GM21619 (cell line): ENCODE measurements around the gene TGFB1.
"Not testable (repeated sequence)": the region's sequence is repeated elsewhere in the genome, so short reads cannot be mapped to it uniquely, and the experiment has no call there.

ENCODE experiments used
- ATAC-seq: cut with Tn5 transposase; IDR thresholded peaks from one replicate; pipeline ENCODE4 v1.9.1; 2021; ENCODE audit not compliant: unreplicated experiment

Gene TGFB1

DNA sequence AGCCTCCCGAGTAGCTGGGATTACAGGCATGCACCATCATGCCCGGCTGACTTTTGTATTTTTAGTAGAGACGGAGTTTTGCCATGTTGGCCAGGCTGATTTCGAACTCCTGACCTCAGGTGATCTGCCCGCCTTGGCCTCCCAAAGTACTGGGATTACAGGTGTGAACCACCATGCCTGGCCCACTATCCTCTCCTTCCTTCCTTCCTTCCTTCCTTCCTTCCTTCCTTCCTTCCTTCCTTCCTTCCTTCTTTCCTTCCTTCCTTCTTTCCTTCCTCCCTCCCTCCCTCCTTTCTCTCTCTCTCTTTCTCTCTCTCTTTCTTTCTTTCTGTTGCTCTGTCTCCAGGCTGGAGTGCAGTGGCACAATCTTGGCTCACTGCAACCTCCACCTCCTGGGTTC, 17.4 kb upstream of the TGFB1 start:
- not testable (repeated sequence) for ATAC-seq

DNA sequence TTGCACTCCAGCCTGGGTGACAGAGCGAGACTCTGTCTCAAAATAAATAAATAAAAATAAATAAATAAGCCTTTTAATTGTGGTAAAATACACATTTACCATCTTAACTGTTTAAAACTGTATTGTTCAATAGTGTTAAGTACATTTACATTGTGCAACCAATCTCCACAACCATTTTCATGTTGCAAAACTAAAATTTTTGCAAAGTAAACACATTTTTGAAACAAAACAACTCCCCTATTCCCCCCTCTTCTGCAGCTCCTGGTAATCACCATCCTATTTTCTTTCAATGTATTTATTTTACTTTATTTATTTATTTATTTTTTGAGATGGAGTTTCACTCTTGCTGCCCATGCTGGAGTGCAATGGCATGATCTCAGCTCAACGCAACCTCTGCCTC, 16.0 kb upstream of the TGFB1 start:
- ATAC-seq, result no peak

DNA sequence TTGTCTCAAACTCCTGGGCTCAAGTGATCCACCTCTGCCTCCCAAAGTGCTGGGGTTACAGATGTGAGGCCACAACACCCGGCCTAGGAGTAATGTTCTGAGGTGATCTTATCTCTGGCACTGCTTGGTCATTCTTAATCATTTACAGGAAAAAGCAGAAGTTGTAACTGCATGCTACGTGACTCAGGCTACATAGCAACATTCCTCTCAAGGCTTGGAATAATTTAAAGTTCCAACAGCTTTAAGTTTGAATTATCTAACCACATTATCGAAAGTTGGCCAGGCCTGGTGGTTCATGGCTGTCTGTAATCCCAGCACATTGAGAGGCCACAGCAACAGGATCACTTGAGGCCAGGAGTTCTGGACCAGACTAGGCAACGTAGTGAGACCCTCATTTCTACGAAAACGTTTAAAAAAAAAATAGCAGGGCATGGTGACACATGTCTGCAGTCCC, 14.2 kb upstream of the TGFB1 start:
- no peak for ATAC-seq

DNA sequence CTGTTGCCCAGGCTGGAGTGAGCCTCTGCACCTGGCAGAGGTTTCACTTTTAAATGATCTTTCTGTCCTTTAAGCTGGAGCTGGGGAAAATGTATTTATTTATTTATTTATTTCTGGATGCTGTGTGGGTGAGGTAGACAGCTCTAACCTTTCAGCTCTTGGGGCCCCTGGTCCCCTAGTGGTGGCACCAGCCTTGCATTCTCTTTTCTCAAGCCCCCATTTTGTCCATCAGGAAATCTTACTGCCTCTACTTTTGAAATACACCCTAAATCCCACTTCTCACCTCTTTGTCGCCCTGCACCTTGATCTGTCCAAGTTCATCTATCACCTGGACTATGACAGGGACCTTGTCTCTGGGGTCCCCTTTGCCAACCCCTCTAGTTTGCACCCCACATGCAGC, 12.4 kb upstream of the TGFB1 start:
- no peak for ATAC-seq

DNA sequence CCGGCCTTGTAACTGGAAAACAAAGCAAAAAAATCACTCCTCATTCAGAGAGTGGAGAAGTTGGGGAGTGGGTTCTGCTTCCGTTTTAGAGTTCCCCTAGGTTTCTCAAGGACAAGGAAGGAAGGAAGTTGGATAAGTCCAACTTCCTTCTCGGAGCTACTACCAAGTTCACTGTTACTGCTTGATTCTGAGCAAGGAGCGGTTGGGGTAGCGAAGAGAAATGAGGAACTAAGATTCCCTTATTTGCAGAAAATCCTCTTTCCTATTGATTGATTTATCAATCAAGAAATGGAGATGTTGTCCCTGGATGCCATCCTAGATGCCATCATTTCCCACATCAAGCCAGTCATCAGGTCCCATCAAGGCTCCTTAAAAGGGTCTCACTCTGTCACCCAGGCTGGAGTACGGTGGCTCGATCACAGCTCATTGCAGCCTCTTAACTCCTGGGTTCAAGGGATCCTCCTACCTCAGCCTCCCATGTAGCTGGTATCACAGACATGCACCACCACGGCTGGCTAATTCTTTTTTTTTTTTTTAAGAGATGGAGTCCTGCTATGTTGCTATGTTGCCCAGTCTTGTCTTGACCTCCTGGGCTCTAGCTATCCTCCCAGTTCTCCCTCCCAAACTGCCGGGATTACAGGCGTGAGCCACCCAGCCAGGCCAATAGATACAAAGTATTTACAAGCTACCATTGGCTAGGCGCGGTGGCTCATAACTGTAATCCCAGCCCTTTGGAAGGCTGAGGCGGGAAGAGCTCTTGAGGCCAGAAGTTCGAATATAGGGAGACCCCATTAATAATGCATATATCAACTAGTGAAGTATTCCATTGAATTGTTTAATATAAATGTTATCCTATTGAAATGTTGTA, 11.0 kb upstream of the TGFB1 start:
- no peak for ATAC-seq

DNA sequence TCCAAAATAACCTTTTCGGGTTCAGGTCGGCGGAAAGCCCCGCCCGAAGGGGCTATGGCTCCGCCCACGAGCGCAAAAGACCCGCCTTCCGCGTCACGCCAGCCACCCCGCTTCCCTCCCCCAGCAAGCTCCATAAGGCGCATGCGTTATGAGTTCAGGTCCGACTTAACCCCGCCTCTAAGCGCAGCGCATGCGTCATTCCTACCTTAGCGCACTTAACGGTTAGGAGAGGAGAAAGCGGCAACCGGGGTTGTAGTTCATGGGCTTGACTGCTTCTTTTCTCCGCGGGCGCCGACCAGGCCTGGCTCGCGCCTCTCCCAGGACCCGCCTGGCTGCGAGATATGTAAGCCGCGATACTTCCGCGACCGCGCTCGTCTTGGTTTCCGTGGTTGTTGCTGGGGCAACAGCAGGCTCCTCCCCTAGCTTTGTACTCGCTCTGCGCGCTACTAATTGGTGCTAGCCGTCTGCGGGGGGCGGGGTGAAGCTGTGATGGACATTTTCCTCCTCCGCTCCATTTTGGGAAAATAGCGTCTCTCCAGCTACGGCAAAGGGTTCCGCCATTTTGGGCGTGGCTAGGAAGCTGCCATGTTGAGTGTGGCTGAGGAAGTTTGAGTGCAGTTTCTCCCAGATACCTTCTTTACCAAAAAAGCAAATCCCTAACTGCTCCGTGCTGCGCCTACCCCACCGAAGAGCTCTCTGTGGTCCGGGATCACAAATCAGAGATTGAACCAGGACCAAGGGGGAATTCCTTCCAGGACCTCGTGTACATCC, 10.2 kb upstream of the TGFB1 start, which contains the start of gene B9D2:
Gene B9D2, minus strand, starts transcription at position 397 of the 771 bp plus-strand sequence. CDS start 630 bp downstream, outside the sequence.
- peak; percentile 77 for ATAC-seq

DNA sequence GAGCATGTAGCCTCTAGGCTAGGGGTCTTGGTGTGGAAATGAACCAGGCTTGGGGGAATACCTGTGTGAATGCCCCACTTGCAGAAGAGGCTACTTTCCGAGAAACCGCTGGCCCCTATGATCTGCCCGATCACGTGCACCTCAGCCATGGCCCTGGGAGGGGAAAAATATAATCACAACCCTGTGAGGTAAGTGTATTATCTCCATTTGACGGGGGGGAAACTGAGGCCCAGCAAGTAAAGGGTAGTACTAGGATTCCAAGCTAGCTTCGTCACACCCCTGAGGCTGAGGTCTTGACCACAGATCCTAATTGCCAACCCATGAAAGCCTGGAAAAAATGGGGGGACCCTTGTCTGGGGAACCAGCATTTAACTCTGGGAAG, 9.6 kb upstream of the TGFB1 start:
- ATAC-seq, result no peak

DNA sequence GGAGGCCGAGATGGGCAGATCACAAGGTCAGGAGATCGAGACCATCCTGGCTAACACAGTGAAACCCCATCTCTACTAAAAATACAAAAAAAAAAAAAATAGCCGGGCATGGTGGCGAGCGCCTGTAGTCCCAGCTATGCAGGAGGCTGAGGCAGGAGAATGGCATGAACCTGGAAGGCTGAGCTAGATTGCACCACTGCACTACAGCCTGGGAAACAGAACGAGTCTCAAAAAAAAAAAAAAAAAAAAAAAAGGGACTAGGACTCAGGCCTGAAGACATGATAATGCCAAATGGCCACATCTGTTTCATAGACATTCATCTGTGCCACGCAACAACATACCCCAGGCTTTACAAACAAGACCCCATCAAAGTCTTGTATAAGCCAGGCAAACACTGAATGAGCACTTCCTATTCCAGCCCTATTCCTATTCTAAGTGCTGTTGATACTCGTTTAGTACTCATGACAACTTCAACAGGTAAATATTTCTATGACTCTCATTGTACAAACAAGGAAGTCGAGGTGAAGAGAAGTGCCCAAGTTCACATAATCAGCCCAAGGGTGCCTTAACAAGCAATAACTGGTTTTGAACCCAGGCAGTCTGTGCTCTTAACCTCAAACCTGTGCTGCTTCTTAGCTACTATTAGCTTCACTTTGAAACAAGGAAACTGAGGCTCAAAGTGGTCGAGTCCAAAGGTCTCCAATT, 8.6 kb upstream of the TGFB1 start:
- ATAC-seq, result no peak

DNA sequence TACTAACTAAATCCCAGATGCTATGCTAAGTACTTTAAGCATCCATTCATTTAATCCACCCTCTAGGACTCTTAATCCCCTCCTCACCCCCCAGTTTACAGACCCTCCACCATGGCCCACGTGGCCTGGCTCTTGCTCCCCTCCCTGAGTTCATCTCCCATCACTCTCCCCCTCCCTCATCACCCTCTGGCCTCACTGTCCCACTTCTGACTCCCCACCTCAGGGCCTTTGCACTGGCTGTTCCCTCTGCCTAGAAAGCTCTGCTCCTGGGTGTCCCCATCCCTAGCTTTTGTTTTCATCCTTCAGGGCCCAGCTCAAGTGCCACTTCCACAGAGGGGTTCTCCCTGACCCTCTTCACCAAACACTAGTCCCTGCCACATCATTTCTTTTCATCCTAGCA, 6.0 kb upstream of the TGFB1 start:
- ATAC-seq, result no peak

DNA sequence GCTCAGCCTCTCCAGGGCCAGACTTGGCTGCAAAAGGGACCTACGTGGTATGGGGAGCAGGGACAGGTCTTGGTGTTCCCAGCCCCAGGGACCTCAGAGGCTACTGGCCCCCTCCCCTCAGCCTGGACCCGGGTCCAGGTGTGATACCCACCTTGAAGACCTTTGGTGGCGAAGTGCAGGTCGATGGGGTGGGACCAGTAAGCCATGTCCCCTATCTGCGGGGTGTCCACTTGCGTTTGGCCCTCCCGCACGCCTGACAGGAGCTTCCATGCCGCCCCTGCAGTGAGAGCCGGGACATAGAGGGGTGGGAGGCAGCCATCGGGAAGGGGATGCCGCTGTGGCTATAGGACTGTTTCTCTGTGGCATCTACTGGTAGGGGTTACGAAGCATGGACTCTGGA, 4.0 kb upstream of the TGFB1 start:
- no peak for ATAC-seq

DNA sequence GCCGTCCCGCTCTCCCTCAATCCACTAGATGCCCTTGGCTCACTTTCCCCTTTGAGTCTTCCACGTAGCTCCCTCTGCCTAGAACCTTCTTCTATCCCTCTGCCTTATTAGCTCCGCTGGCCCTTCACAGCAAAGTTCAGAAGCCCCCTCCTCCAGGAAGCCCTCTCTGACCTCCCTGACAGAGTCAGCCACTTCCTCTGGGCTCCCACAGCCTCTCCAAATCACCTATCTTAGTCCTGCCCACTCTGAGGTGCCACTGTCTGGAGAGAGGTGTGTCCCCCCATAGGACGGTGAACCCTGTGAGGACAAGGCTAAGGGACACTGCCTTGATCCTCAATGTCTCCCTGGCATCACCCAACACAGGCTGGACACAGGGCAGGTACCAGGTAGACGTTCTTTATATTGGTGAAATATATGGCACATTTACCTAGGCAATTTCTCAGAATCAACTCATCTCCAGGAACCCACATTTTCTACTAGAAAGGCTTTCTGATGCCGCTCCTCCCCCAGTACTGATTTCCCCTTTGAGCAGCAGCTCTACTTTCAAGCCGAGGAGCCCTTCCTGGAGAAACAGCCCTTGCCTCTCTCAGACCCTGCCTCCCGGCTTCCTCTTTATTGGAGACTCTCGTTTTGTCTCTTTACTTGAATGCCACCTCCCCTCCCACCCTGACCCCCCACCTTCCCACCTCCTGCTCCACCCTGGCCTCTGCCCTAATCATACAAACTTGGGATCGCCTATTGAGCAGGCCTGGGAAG, 3.4 kb upstream of the TGFB1 start:
- ATAC-seq, result no peak

DNA sequence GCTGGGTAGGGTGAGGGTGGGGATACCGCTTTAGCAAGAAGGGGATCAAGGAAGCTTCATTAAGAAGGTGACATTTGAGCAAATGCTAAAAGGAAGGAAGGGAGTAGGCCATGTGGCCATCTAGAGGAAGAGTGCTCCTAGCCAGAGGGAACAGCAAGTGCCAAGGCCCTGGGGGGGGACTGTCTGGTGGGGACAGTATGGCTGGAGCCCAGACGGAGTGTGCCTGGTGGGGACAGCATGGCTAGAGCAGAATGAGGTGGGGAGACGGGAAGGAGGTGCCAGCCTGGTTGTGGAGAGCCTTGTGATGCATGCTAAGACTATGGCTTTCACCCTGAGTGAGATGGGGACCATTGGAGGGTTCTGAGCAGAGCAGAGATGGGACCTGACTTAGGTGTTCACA, 2.1 kb upstream of the TGFB1 start:
- no peak for ATAC-seq

DNA sequence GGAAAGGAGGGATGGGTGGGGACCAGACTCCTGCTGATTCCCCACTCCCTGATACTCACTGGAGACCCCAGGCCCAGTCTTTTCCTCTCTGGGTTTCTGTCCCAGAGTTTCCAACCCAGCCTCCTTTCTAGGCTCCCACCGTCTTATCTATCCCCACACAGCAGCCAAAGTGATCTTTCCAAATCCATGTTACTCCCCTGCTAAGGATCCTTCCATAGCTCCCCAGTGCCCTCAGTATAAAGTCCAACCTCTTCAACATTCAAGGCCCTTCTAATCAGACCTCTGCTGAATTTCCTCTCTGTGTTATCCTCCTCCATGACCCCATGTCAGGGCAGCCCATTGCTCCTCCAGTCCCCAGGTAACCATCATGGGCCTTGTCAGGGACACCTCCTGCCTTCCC, 1.3 kb upstream of the TGFB1 start:
- ATAC-seq, result no peak

DNA sequence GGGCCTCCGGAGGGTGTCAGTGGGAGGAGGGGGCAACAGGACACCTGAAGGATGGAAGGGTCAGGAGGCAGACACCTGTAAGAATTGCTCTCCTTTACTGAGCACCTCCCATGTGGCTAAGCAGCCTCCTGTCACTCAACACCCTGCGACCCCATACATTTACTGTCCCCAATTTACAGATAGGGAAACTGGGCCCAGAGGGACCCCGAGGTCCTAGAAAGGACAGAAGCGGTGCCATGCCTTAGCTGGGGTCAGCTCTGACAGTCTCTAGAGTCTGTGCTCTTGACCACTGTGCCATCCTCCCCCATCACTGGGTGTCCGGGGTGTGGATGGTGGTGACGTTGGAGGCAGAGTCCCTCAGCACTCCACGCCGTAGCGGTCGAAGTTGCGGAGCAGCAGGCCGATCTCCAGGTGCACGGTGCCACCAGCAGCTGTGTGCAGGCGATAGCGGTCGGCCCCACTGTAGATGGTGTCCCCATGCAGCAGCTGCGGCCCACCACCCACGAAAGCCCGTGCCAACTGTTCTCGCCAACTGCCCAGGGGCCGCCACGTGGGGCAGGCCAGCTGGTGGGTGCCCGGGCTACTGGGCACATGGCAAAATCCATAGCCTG, 726 bp upstream of the TGFB1 start:
- ATAC-seq, result no peak

DNA sequence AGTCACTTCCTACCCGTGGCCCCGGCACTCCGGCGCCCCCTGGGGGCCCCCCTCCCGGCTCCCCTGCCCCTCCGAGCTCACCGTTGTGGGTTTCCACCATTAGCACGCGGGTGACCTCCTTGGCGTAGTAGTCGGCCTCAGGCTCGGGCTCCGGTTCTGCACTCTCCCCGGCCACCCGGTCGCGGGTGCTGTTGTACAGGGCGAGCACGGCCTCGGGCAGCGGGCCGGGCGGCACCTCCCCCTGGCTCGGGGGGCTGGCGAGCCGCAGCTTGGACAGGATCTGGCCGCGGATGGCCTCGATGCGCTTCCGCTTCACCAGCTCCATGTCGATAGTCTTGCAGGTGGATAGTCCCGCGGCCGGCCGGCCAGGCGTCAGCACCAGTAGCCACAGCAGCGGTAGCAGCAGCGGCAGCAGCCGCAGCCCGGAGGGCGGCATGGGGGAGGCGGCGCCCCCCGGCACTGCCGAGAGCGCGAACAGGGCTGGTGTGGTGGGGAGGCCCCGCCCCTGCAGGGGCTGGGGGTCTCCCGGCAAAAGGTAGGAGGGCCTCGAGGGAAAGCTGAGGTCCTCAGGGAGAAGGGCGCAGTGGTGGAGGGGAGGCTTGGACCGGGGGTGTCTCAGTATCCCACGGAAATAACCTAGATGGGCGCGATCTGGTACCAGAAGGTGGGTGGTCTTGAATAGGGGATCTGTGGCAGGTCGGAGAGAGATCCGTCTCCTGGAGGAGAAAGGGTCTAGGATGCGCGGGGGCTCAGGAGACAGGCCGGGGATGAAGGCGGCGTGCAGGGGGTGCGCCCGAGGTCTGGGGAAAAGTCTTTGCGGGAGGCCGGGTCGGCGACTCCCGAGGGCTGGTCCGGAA, 885 bp downstream of the TGFB1 start:
- ATAC-seq, result no peak

DNA sequence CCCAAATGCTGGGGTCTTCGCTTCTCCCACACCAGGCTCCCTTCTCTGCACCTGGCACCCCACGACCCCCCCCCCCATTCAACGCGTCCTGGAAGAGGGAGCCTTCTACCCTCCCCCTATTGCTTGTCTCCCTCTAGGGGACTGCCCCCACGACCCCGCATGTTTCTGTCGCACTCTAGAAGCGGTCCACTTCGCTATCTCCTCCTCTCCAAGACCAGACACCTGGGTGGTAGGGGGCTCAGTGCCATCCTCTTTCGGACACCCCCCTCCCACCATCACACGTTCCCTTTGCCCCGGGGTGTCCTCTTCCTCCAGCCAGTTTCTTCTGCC, 1.5 kb downstream of the TGFB1 start:
- no peak for ATAC-seq

DNA sequence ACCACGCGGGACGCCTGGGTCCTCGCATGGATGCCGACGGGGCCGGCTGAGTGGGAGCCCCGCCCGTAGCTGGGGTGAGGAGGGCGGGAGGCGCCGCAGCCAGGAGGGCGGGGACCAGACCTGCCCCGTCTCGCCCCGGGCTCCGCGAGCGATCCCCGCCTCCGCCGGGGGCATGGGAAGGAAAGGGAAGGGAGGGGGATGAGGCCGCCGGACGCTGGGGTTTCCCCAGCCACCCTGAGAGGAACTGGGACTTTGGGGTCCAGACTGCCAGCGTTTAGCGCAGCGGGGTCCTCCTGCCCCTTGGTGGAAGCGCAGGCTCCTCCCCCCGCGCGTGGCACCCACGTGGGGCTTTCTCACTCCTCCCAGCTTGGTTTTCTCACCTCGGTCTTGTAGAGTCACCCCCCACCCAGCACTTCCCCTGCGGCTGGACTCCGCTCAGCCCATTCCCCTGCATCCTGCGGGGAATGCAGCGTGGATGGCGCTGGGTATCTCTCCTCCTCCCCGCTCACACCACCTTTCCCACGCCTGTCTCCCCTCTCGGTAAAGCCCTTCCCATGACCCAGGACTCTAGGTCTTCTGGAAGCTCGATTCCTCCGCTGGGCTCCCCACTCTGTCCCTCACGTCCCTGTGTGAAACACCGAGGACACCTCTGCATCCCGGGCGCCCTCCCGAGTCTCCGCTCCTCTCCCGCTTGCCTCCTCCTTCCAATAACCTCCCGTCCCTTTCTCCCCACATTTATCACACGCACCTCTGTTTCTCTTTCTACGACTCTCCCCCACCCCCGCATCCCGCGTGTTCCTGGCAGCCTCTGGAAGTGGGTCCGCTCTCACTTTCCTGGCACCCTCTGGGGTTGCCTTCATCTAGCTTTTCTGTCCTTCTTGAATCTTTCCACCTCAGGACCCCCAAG, 2.1 kb downstream of the TGFB1 start:
- peak; percentile 28 for ATAC-seq

DNA sequence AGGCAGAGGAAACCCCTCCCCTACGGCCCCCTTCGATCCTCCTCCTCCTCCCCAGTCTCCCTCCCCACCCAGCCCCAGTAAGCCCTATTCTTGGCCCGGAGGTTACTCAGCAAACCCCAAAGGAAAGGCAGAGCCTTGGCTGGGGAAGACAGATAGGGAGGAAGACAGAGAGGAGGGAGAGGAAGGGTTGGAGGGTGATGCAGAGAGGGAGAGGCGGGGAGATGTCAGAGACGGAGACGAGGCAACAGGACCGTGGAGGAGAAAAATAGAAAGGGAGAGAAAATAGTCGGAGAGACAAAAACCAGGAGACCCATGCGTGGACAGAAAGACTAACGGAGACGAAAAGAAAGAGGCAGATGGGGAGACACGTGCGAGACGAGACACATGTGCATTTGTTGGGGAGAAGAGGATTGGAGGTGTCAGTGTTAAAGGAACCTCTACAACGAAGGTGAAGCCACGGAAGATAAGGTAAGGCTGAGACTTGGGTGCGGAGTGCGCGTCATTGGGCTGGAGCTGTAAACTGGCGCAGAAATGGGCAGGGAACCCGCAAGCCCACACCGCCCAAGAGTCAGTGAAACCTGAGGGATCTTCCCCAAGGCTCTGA, 2.9 kb downstream of the TGFB1 start:
- ATAC-seq, result no peak
